WTC11 (cell line): ENCODE measurements around the gene RNF19B.

Experiments
- CDX4 ChIP-seq: fragments of 250-450 bp; sonication (Bioruptor Pico); IDR thresholded peaks from 2 replicates; pipeline ENCODE4 v1.9.0; 2021; ENCODE audit warnings: moderate library complexity, mild to moderate bottlenecking, inconsistent platforms, borderline replicate concordance
- CREB1 ChIP-seq: sonication (generic); formaldehyde crosslinking; IDR thresholded peaks from 2 replicates; pipeline ENCODE4 v1.8.0; 2023; ENCODE audit warnings: mild to moderate bottlenecking, missing genetic modification reagents
- CTCF ChIP-seq: fragments of 200-600 bp; IDR thresholded peaks from 2 replicates; pipeline ENCODE4 v1.8.0; 2022; ENCODE audit warnings: antibody characterized with exemption
- GTF2I ChIP-seq: fragments of 250-450 bp; sonication (Bioruptor Pico); conservative IDR thresholded peaks from 2 replicates; pipeline ENCODE4 v1.4.0; 2021; ENCODE audit warnings: mild to moderate bottlenecking
- JUN ChIP-seq: sonication (generic); formaldehyde crosslinking; IDR thresholded peaks from 2 replicates; pipeline ENCODE4 v1.8.0; 2023; ENCODE audit warnings: mild to moderate bottlenecking, missing genetic modification reagents
- ZNF416 ChIP-seq: fragments of 250-450 bp; sonication (Bioruptor Pico); IDR thresholded peaks from 2 replicates; pipeline ENCODE4 v1.9.0; 2021; ENCODE audit warnings: mild to moderate bottlenecking, inconsistent platforms
- ZNF423 ChIP-seq: fragments of 250-450 bp; sonication (Bioruptor Pico); IDR thresholded peaks from 2 replicates; pipeline ENCODE4 v2.1.2; 2022; ENCODE audit warnings: mild to moderate bottlenecking, moderate library complexity
- ZSCAN18 ChIP-seq: fragments of 250-450 bp; sonication (Bioruptor Pico); IDR thresholded peaks from 2 replicates; pipeline ENCODE4 v2.1.2; 2022; ENCODE audit warnings: mild to moderate bottlenecking, moderate library complexity

- TF ChIP-seq CTCF, result no peak
- no peak for TF ChIP-seq CREB1 (CRISPR knock-in tag)
- no peak for TF ChIP-seq GTF2I (CRISPR knock-in tag)
- TF ChIP-seq CDX4 (CRISPR knock-in tag), result no peak
- no peak for TF ChIP-seq ZNF416
- TF ChIP-seq ZNF423 (CRISPR knock-in tag), result no peak
- TF ChIP-seq ZSCAN18, result no peak
- no peak for TF ChIP-seq JUN
These were observed 20.0 kb upstream of the RNF19B start for GRCh38 chr1:32984455-32985171.
